ENCODE measurements around the gene NABP2. TPM values are rescaled to one million over a fixed set of nuclear protein-coding genes. Genes with fewer than 3 reads are reported as not detected.
A peak's percentile ranks its signal among the peaks of the same experiment; 100 is the strongest.
"Not testable (repeated sequence)": the region's sequence is repeated elsewhere in the genome, so short reads cannot be mapped to it uniquely, and the experiment has no call there.

Gene NABP2
- total RNA-seq, 1 donor from 2014 or later = 27.9 TPM

GRCh38 chr12:56193025-56193578, 31.0 kb upstream of the NABP2 start:
- Histone ChIP-seq H2AFZ (replicated peaks) (peak overlapping the region; percentile 98), H3K4me1 (peaks cover 2% of the 10 kb centered on the region), H3K4me2 (no peak overlapping the region), H3K9ac (no peak overlapping the region), H3K79me2 (ENCODE audit: low read depth) (peaks cover 9% of the 10 kb centered on the region), H3K36me3 (no peaks in the 10 kb centered on the region), H3K4me3 (no peak overlapping the region), H3K27me3 (no peaks in the 10 kb centered on the region), H3K9me3 (ENCODE audit: low read depth) (no peaks in the 10 kb centered on the region), H3F3A (ENCODE audit: low read depth) (peaks cover 40% of the 10 kb centered on the region), H3K27ac (no peak overlapping the region), H4K20me1 (ENCODE audit: low read depth) (peaks cover 4% of the 10 kb centered on the region)
- peak overlapping the region; percentile 5 for H3K4me3 Mint-ChIP-seq
- peak; percentile 91 for DNase-seq (ENCODE audit: low spot score)
- peaks cover 9% of the 10 kb centered on the region for H3K9me3 Mint-ChIP-seq
- H3K27ac Mint-ChIP-seq = peak overlapping the region; percentile 57
- no peaks in the 10 kb centered on the region for H3K36me3 Mint-ChIP-seq
- TF ChIP-seq EZH2 (IDR thresholded peaks at IDR 0.05) (no peak), EZH2phosphoT487 (IDR thresholded peaks at IDR 0.05) (no peak)
- TF ChIP-seq, protein P1, sequence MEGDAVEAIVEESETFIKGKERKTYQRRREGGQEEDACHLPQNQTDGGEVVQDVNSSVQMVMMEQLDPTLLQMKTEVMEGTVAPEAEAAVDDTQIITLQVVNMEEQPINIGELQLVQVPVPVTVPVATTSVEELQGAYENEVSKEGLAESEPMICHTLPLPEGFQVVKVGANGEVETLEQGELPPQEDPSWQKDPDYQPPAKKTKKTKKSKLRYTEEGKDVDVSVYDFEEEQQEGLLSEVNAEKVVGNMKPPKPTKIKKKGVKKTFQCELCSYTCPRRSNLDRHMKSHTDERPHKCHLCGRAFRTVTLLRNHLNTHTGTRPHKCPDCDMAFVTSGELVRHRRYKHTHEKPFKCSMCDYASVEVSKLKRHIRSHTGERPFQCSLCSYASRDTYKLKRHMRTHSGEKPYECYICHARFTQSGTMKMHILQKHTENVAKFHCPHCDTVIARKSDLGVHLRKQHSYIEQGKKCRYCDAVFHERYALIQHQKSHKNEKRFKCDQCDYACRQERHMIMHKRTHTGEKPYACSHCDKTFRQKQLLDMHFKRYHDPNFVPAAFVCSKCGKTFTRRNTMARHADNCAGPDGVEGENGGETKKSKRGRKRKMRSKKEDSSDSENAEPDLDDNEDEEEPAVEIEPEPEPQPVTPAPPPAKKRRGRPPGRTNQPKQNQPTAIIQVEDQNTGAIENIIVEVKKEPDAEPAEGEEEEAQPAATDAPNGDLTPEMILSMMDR (IDR thresholded peaks at IDR 0.05) = peak; percentile 91
- peaks cover 20% of the 10 kb centered on the region for H3K27me3 Mint-ChIP-seq (ENCODE audit: insufficient read depth, low read depth)
- H3K4me1 Mint-ChIP-seq = peaks cover 14% of the 10 kb centered on the region

DNA sequence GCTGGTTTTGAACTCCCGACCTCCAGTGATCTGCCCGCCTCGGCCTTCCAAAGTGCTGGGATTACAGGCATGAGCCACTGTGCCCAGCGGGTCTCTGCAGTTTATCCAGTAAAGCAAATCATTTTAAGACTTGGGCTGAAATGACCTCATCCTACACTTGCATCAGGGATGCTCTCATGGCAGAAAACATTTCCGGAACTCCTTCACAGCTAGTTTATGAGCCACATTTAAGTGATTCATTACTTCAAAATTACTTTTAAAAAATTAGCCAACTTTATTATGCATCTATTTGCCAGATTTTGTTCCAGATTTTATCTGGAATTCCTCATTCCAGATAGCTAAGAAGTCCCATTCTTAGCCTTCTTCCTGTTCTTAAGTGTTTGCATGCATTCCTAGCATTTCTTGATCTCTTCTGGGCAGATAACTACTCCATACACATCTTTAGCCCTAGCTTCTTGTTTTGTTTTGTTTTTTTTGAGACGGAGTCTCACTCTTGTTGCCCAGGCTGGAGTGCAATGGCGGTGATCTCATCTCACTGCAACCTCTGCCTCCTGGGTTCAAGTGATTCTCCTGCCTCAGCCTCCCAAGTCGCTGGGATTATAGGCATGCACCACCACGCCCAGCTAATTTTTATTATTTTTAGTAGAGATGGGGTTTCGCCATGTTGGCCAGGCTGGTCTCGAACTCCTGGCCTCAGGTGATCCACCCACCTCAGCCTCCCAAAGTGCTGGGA, 27.2 kb upstream of the NABP2 start:
- H3K9ac ChIP-seq; H3K27ac Mint-ChIP-seq; H3K9me3 ChIP-seq (ENCODE audit: low read depth); H2AFZ ChIP-seq (replicated peaks); H3K4me2 ChIP-seq; H3K36me3 ChIP-seq; H3K4me1 ChIP-seq; DNase-seq (ENCODE audit: low spot score); H3K27me3 ChIP-seq; H3K79me2 ChIP-seq (ENCODE audit: low read depth); H3K27ac ChIP-seq; H4K20me1 ChIP-seq (ENCODE audit: low read depth); H3K9me3 Mint-ChIP-seq; H3K4me1 Mint-ChIP-seq; H3F3A ChIP-seq (ENCODE audit: low read depth); H3K27me3 Mint-ChIP-seq (ENCODE audit: insufficient read depth, low read depth); H3K36me3 Mint-ChIP-seq; H3K4me3 ChIP-seq; H3K4me3 Mint-ChIP-seq: not testable (repeated sequence)

DNA sequence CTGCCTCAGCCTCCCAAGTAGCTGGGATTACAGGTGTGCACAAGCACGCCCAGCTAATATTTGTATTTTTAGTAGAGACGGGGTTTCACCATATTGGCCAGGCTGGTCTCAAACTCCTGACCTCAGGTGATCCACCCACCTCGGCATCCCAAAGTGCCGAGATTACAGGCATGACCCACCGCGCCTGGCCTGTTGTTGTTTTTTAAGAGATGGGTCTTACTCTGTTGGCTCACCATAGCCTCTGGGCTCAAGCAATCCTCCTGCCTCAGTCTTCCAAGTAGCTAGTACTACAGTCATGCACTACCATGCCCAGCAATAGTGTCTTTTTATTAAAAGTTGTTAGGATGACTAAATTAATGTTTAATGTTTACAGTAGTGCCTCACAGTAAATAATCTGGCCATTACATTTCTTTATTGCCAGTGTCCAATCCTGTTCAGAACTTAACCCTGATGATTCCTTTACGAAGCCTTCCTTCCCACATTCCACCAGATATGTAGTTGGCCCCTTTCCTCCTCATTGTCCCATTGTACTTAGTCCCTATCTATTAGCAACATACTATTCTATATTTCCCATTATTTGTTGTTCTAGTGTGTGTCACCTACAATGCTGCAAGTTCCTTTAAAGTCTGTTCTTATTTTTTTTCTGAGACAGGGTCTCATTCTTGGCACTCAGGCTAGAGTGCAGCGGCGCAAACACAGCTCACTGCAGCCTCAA, 26.1 kb upstream of the NABP2 start:
- H3F3A ChIP-seq (ENCODE audit: low read depth) = peaks cover 7% of the 10 kb centered on the region
- TF ChIP-seq, protein P1 (IDR thresholded peaks at IDR 0.05) = no peak
- TF ChIP-seq EZH2 (IDR thresholded peaks at IDR 0.05) (no peak), EZH2phosphoT487 (IDR thresholded peaks at IDR 0.05) (no peak)
- no peaks in the 10 kb centered on the region for H3K79me2 ChIP-seq (ENCODE audit: low read depth)
- no peak overlapping the region for H2AFZ ChIP-seq (replicated peaks)
- no peaks in the 10 kb centered on the region for H3K36me3 Mint-ChIP-seq
- no peak overlapping the region for H3K27ac Mint-ChIP-seq
- H3K36me3 ChIP-seq = no peaks in the 10 kb centered on the region
- H3K27ac ChIP-seq = no peak overlapping the region
- H3K27me3 ChIP-seq = no peaks in the 10 kb centered on the region
- H3K9ac ChIP-seq = no peak overlapping the region
- no peak overlapping the region for H3K4me2 ChIP-seq
- no peaks in the 10 kb centered on the region for H3K9me3 ChIP-seq (ENCODE audit: low read depth)
- no peaks in the 10 kb centered on the region for H3K9me3 Mint-ChIP-seq
- no peak overlapping the region for H3K4me3 ChIP-seq
- H4K20me1 ChIP-seq (ENCODE audit: low read depth) = no peaks in the 10 kb centered on the region
- H3K4me1 ChIP-seq = no peaks in the 10 kb centered on the region
- H3K27me3 Mint-ChIP-seq (ENCODE audit: insufficient read depth, low read depth) = peaks cover 5% of the 10 kb centered on the region
- no peak for DNase-seq (ENCODE audit: low spot score)
- H3K4me1 Mint-ChIP-seq = no peaks in the 10 kb centered on the region
- H3K4me3 Mint-ChIP-seq = no peak overlapping the region

DNA sequence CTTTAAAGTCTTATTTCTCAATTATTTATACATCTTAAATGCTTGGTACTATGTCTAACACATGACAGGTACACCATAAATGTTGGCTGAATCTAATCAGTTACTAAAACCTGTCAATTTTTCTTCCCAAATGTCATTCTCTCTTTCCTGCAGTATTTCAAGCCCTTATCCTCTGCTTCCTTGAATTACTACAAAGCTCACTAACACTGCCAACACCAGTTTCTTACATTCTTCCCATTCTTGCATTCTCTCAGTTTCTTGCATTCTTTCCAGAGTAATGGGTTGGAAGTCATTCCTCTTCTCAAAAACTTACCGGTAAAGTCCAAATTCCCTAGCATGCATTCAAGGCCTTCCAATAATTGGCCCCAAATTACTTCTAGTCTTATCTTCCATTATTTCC, 25.3 kb upstream of the NABP2 start:
- H3K9ac ChIP-seq = no peak overlapping the region
- no peaks in the 10 kb centered on the region for H3K4me1 ChIP-seq
- no peak overlapping the region for H2AFZ ChIP-seq (replicated peaks)
- no peaks in the 10 kb centered on the region for H3K9me3 Mint-ChIP-seq
- peaks cover 2% of the 10 kb centered on the region for H3K27me3 Mint-ChIP-seq (ENCODE audit: insufficient read depth, low read depth)
- H3K36me3 Mint-ChIP-seq = no peaks in the 10 kb centered on the region
- H3K4me3 Mint-ChIP-seq = no peak overlapping the region
- no peak overlapping the region for H3K27ac ChIP-seq
- no peak overlapping the region for H3K4me3 ChIP-seq
- H4K20me1 ChIP-seq (ENCODE audit: low read depth) = no peaks in the 10 kb centered on the region
- DNase-seq (ENCODE audit: low spot score) = no peak
- H3K27ac Mint-ChIP-seq = no peak overlapping the region
- H3K27me3 ChIP-seq = no peaks in the 10 kb centered on the region
- no peaks in the 10 kb centered on the region for H3K4me1 Mint-ChIP-seq
- H3K4me2 ChIP-seq = no peak overlapping the region
- no peaks in the 10 kb centered on the region for H3K36me3 ChIP-seq
- H3K79me2 ChIP-seq (ENCODE audit: low read depth) = no peaks in the 10 kb centered on the region
- no peak for TF ChIP-seq EZH2 (IDR thresholded peaks at IDR 0.05)
- TF ChIP-seq, protein P1 (IDR thresholded peaks at IDR 0.05) = no peak
- no peak for TF ChIP-seq EZH2phosphoT487 (IDR thresholded peaks at IDR 0.05)
- H3F3A ChIP-seq (ENCODE audit: low read depth) = peaks cover 7% of the 10 kb centered on the region
- H3K9me3 ChIP-seq (ENCODE audit: low read depth) = no peaks in the 10 kb centered on the region
